Endothelial cell (in vitro differentiated cells): Measurements from ENCODE around the gene CCDC68. TPM values are rescaled to one million over a fixed set of nuclear protein-coding genes. Genes with fewer than 3 reads are reported as not detected.
"Not testable (repeated sequence)": the region's sequence is repeated elsewhere in the genome, so short reads cannot be mapped to it uniquely, and the experiment has no call there.

Source experiments
- DNase-seq: peaks from one replicate; pipeline ENCODE4 v3.0.0; 2021; ENCODE audit warnings: low spot score
- H3K27ac Mint-ChIP-seq: one replicate; pipeline ENCODE4 v1.8.0; 2021; ENCODE audit warnings: mixed read lengths, inconsistent platforms; ENCODE audit not compliant: unreplicated experiment
- H3K27me3 Mint-ChIP-seq: one replicate; pipeline ENCODE4 v1.8.0; 2021; ENCODE audit warnings: mild to moderate bottlenecking, moderate library complexity, mixed read lengths, inconsistent platforms; ENCODE audit not compliant: unreplicated experiment
- H3K36me3 Mint-ChIP-seq: one replicate; pipeline ENCODE4 v1.8.0; 2021; ENCODE audit warnings: mild to moderate bottlenecking, low read depth, mixed read lengths, inconsistent platforms; ENCODE audit not compliant: unreplicated experiment
- H3K4me1 Mint-ChIP-seq: one replicate; pipeline ENCODE4 v1.8.0; 2021; ENCODE audit warnings: mild to moderate bottlenecking, mixed read lengths, inconsistent platforms; ENCODE audit not compliant: unreplicated experiment
- H3K4me3 Mint-ChIP-seq: one replicate; pipeline ENCODE4 v1.8.0; 2021; ENCODE audit warnings: mild to moderate bottlenecking, mixed read lengths, inconsistent platforms; ENCODE audit not compliant: unreplicated experiment
- H3K9me3 Mint-ChIP-seq: one replicate; pipeline ENCODE4 v1.8.0; 2021; ENCODE audit warnings: mixed read lengths, inconsistent platforms; ENCODE audit not compliant: unreplicated experiment
- CTCF ChIP-seq: fragments of 200-600 bp; sonication (generic); IDR thresholded peaks from one replicate; pipeline ENCODE4 v1.5.0; 2021; ENCODE audit warnings: antibody characterized with exemption; ENCODE audit not compliant: unreplicated experiment
- total RNA-seq: library from RNA; stranded (reverse); fragmentation: NEBNext Ultra II Directional; extraction: Animal tissue kit (Norgen Biotek cat#: 25700); gene quantifications from one replicate; pipeline ENCODE4 v1.2.1, GENCODE V29; 2021; ENCODE audit not compliant: unreplicated experiment

The CCDC68 gene
- total RNA-seq, 1 donor from 2014 or later = 0.87 TPM

GRCh38 chr18:54860941-54861340 lies 98.3 kb downstream of the CCDC68 start:
- DNase-seq = no peak
- Mint-ChIP-seq H3K4me3 (no peak overlapping the region), H3K9me3 (no peaks in the 10 kb centered on the region), H3K27ac (no peak overlapping the region), H3K27me3 (no peaks in the 10 kb centered on the region), H3K4me1 (peaks cover 2% of the 10 kb centered on the region), H3K36me3 (no peaks in the 10 kb centered on the region)
- TF ChIP-seq CTCF = no peak

- no peak for DNase-seq
- Mint-ChIP-seq H3K27ac (no peak overlapping the region), H3K4me1 (peaks cover 2% of the 10 kb centered on the region), H3K4me3 (no peak overlapping the region), H3K27me3 (no peaks in the 10 kb centered on the region), H3K9me3 (no peaks in the 10 kb centered on the region), H3K36me3 (no peaks in the 10 kb centered on the region)
- no peak for TF ChIP-seq CTCF
Observed at GRCh38 chr18:54859667-54860421, 99.4 kb downstream of the CCDC68 start.

GRCh38 chr18:54857499-54857898 lies 101.8 kb downstream of the CCDC68 start:
- DNase-seq = no peak
- Mint-ChIP-seq H3K4me3 (no peak overlapping the region), H3K27ac (no peak overlapping the region), H3K4me1 (peaks cover 8% of the 10 kb centered on the region), H3K27me3 (peaks cover 1% of the 10 kb centered on the region), H3K9me3 (no peaks in the 10 kb centered on the region), H3K36me3 (no peaks in the 10 kb centered on the region)
- no peak for TF ChIP-seq CTCF

- peaks cover 1% of the 10 kb centered on the region for H3K27me3 Mint-ChIP-seq
- H3K9me3 Mint-ChIP-seq = no peaks in the 10 kb centered on the region
- no peak for TF ChIP-seq CTCF
- H3K4me1 Mint-ChIP-seq = peaks cover 8% of the 10 kb centered on the region
- no peak overlapping the region for H3K27ac Mint-ChIP-seq
- H3K36me3 Mint-ChIP-seq = no peaks in the 10 kb centered on the region
- no peak for DNase-seq
- no peak overlapping the region for H3K4me3 Mint-ChIP-seq
Observed at GRCh38 chr18:54856105-54856646, 103.1 kb downstream of the CCDC68 start.

GRCh38 chr18:54855050-54855449 lies 104.2 kb downstream of the CCDC68 start:
- H3K36me3 Mint-ChIP-seq, DNase-seq, H3K4me3 Mint-ChIP-seq, H3K9me3 Mint-ChIP-seq, H3K27ac Mint-ChIP-seq, H3K27me3 Mint-ChIP-seq, H3K4me1 Mint-ChIP-seq: not testable (repeated sequence)
